ENCODE results near the gene OR51A2.

DNA sequence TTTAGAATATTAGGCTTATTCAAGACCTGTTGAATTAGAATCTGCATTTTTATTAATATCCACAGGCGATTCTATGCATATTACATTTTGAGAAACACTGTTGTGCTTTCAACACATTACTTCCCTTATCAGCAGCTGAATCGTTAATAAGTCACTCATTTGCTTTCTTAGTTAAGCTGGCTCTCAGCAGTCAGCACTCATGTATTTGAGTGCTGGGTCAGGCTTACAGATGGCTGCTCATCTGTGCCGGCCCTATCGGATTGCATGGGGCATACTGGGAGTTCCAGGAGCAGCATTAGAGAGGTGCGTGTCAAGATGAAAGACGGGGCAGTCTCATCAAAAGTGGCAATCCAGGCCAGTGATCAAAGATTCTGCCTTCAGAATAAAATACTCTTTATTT lies 28.3 kb upstream of the OR51A2 start:
- TF ChIP-seq, protein P1, sequence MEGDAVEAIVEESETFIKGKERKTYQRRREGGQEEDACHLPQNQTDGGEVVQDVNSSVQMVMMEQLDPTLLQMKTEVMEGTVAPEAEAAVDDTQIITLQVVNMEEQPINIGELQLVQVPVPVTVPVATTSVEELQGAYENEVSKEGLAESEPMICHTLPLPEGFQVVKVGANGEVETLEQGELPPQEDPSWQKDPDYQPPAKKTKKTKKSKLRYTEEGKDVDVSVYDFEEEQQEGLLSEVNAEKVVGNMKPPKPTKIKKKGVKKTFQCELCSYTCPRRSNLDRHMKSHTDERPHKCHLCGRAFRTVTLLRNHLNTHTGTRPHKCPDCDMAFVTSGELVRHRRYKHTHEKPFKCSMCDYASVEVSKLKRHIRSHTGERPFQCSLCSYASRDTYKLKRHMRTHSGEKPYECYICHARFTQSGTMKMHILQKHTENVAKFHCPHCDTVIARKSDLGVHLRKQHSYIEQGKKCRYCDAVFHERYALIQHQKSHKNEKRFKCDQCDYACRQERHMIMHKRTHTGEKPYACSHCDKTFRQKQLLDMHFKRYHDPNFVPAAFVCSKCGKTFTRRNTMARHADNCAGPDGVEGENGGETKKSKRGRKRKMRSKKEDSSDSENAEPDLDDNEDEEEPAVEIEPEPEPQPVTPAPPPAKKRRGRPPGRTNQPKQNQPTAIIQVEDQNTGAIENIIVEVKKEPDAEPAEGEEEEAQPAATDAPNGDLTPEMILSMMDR (IDR thresholded peaks at IDR 0.05 in 4 of 5, conservative IDR thresholded peaks at IDR 0.05 in 1 of 5): no peak
- no peak for TF ChIP-seq POLR2A (IDR thresholded peaks at IDR 0.05)

Data from gastrocnemius medialis (tissue), 4 donors.